Colonic mucosa (tissue), 4 donors: ENCODE results near the gene CDH2. TPM values are rescaled to one million over a fixed set of nuclear protein-coding genes. Genes with fewer than 3 reads are reported as not detected.

Experiments
- DNase-seq: peaks from one replicate; pipeline ENCODE4 v3.0.0-alpha.2; 2020
- H3K27ac ChIP-seq: fragments of 200-600 bp; one replicate; pipeline ENCODE4 v1.8.0; 2021
- H3K27me3 ChIP-seq: fragments of 200-600 bp; one replicate; pipeline ENCODE4 v1.8.0; 2021
- H3K36me3 ChIP-seq: fragments of 200-600 bp; one replicate; pipeline ENCODE4 v1.8.0; 2021
- H3K4me1 ChIP-seq: fragments of 200-600 bp; one replicate; pipeline ENCODE4 v1.8.0; 2021; ENCODE audit warnings: mild to moderate bottlenecking
- H3K4me3 ChIP-seq: fragments of 200-600 bp; one replicate; pipeline ENCODE4 v1.8.0; 2021
- H3K9ac ChIP-seq, 2 donors: one replicate each; pipeline ENCODE4 v1.7.0; 2013; ENCODE audit warnings: control low read depth in 2 of 2, low read depth in 2 of 2, low read length in 2 of 2
- H3K9me3 ChIP-seq: fragments of 200-600 bp; one replicate; pipeline ENCODE4 v1.8.0; 2021
- intact Hi-C: fragments of 100-400 bp; cut with DNase I; formaldehyde crosslinking; loops from one replicate; pipeline ENCODE4 v1.14.1; 2022
- total RNA-seq, 2 donors: library from RNA; stranded (reverse); fragmentation: NEBNext Ultra II Directional in 1 of 2; extraction: Animal tissue kit (Norgen Biotek cat#: 25700) in 1 of 2; gene quantifications; one replicate each; pipeline ENCODE4 v1.2.1, GENCODE V29; 2021
- TF ChIP-seq, protein P1 (sequence below): fragments of 200-600 bp; IDR thresholded peaks from one replicate; pipeline ENCODE4 v1.8.0; 2022; ENCODE audit warnings: antibody characterized with exemption, mild to moderate bottlenecking
- donor health status: healthy.
- donor health status: DM: no; HTN: no; CAD: no.
- donor health status: DM: no; HTN: no; CAD: no.

Gene CDH2
- total RNA-seq: 1 to 10 TPM in 1 of 2 donors, under 1 TPM in 1; 0.84 to 1.4 TPM

DNA sequence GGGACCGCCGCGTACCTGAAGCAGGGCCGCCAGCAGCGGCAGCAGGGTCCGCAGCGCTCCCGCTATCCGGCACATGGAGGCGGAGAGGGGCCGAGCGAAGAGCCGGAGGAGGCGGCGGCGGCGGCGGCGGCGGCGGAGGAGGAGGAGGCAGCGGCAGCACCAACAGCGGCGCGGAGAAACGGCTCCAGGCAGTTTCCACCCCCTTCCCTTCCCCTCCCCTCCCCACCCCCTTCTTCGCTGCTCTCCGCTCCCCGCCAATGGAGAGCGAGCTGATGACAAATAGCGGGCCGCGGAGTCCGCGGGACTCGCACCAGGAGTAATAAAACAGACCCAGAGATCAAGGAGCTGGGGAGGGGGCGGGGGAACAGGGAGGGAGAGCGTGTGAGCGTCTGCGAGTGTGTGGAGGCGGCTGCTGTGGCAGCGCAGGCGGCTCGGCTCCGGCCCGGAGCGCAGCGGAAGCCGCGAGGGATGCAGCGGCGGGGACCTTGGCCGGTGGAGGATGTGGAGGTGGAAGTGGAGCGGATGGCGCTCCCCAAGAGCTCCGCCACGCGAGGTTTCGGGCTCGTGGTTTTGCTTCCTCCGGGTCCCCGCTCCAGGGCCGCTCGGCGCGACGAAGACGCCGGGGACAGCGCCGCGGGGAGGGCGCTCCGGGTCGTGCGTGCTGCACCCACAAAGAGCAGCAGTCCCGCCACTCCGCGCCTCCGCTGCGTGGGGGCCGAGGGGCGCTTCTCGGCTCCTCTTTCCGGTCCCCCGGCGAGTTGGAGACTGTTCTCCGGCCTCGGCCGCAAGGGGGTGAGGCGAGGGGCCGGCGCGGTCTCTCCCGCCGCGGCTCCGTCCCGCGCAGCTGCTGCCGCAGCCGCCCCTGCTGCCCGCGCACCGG, at the start of gene CDH2:
Gene CDH2 (minus strand): TSS at position 183 of the 880 bp plus-strand sequence. CDS start 108 bp downstream, at position 75.
- intact Hi-C loops: loop anchor here (10.0 kb wide), 1 partner anchor 58 kb away; no protein-coding TSS in a partner anchor
- TF ChIP-seq, protein P1, sequence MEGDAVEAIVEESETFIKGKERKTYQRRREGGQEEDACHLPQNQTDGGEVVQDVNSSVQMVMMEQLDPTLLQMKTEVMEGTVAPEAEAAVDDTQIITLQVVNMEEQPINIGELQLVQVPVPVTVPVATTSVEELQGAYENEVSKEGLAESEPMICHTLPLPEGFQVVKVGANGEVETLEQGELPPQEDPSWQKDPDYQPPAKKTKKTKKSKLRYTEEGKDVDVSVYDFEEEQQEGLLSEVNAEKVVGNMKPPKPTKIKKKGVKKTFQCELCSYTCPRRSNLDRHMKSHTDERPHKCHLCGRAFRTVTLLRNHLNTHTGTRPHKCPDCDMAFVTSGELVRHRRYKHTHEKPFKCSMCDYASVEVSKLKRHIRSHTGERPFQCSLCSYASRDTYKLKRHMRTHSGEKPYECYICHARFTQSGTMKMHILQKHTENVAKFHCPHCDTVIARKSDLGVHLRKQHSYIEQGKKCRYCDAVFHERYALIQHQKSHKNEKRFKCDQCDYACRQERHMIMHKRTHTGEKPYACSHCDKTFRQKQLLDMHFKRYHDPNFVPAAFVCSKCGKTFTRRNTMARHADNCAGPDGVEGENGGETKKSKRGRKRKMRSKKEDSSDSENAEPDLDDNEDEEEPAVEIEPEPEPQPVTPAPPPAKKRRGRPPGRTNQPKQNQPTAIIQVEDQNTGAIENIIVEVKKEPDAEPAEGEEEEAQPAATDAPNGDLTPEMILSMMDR: no peak
- DNase-seq: no peak
- no peak within 1 kb of the TSS for H3K9ac ChIP-seq
- no peaks in the 10 kb centered on the region for H3K9me3 ChIP-seq
- H3K4me1 ChIP-seq: no peaks in the 10 kb centered on the region
- no peak within 1 kb of the TSS for H3K27ac ChIP-seq
- peak within 1 kb of the TSS; percentile 34 for H3K4me3 ChIP-seq
- H3K36me3 ChIP-seq: no peaks in the 10 kb centered on the region
- H3K27me3 ChIP-seq: peaks cover 44% of the 10 kb centered on the region

DNA sequence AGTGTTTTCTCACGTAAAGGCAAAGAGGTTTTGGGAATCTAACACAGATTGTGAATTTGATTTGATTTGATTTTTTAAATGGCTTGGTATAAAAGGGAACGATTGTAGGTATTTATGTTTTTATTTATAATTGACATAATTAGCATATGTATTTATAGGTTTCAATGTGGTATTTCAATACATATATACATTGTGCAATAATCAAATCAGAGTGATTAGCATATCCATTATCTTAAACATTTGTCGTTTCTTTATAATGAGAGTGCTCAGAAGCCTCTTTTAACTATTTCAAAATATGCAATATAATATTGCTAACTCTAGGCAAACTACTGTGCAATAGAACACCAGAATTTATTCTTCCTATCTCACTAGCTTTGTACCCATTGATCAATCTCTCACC, 35.1 kb upstream of the CDH2 start:
- H3K9me3 ChIP-seq: no peaks in the 10 kb centered on the region
- H3K9ac ChIP-seq: no peak overlapping the region
- no peaks in the 10 kb centered on the region for H3K27me3 ChIP-seq
- TF ChIP-seq, protein P1: no peak
- no peak for DNase-seq
- no peak overlapping the region for H3K4me3 ChIP-seq
- H3K36me3 ChIP-seq: no peaks in the 10 kb centered on the region
- no peak overlapping the region for H3K27ac ChIP-seq
- intact Hi-C loops: no loop called here
- no peaks in the 10 kb centered on the region for H3K4me1 ChIP-seq

DNA sequence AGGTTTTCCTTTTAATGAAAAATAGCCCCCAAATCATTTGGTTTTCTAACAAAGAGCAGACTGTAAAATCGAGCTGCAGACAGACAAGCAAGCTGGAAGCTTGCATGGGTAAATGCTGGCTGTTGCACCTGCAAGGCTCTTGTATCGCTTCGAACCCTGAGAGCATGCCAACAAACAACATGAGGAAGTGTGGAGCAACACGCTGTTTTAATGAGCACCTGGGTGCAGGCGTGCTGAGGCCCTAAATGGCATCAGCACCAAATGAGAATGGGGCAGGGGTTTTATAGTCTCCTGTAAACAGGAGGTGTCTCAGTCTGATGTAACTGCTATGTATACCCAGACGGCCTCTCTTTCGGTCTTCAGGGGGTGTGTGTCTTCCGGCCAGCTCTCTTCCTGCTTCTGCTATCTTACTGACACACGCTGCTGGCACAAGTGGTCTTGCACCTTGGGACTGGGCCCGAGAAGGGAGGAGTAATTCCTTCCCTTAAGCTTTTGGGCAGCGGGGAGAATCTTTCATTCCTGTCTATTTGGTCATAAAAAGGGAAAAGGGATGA, 31.9 kb upstream of the CDH2 start:
- intact Hi-C loops: no loop called here
- TF ChIP-seq, protein P1: no peak
- H3K27ac ChIP-seq: no peak overlapping the region
- H3K4me1 ChIP-seq: no peaks in the 10 kb centered on the region
- no peak overlapping the region for H3K4me3 ChIP-seq
- no peak for DNase-seq
- no peak overlapping the region for H3K9ac ChIP-seq
- no peaks in the 10 kb centered on the region for H3K27me3 ChIP-seq
- no peaks in the 10 kb centered on the region for H3K36me3 ChIP-seq
- no peaks in the 10 kb centered on the region for H3K9me3 ChIP-seq

DNA sequence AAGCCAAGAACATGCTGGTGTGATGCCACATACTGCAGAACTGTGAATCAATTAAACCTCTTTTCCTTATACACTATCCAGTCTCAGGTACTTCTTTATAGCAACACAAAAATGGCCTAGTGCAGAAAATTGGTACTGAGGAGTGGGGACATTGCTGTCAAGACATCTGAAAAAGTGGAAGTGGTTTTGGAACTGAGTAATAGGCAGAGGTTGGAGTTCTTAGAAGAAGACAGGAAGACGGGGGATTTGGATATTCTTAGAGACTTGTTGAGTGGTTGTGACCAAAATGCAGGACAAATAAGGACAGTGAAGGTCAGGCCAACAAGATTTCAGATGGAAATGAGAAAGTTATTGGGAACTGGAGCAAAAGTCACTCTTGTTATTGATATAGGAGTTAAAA, 31.3 kb upstream of the CDH2 start:
- H3K27ac ChIP-seq: no peak overlapping the region
- no peaks in the 10 kb centered on the region for H3K27me3 ChIP-seq
- intact Hi-C loops: no loop called here
- DNase-seq: no peak
- no peaks in the 10 kb centered on the region for H3K36me3 ChIP-seq
- H3K9ac ChIP-seq: no peak overlapping the region
- no peaks in the 10 kb centered on the region for H3K9me3 ChIP-seq
- TF ChIP-seq, protein P1: no peak
- no peak overlapping the region for H3K4me3 ChIP-seq
- no peaks in the 10 kb centered on the region for H3K4me1 ChIP-seq

DNA sequence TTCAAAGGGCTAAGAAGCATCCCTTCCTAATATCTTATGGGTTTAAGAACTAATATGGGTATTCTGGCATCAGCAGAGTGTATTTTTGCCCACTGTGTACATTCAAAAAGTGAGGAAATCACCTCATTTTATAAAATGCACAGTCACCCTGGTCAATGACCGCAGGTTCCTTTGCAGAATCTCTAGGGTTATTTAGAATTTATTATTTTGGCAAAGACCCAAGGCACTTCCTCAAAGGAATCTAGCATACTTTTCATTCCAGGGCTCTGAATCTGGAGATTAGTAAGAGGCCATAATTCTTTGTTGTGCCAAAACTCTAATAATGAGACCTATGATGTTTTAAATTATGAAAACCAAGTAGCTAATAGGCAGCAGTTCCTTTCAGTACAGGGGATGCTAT, 27.2 kb upstream of the CDH2 start:
- Histone ChIP-seq H3K9me3 (no peaks in the 10 kb centered on the region), H3K27me3 (no peaks in the 10 kb centered on the region), H3K9ac (no peak overlapping the region), H3K36me3 (no peaks in the 10 kb centered on the region), H3K4me3 (no peak overlapping the region), H3K4me1 (no peaks in the 10 kb centered on the region), H3K27ac (no peak overlapping the region)
- TF ChIP-seq, protein P1: no peak
- intact Hi-C loops: no loop called here
- DNase-seq: no peak
